GM12872 (cell line): Measurements from ENCODE around the gene FZD10.

Experiments
- TF ChIP-seq, protein P1 (sequence below): IDR thresholded peaks from 3 replicates; pipeline ENCODE4 v1.5.1; 2011; ENCODE audit warnings: low read depth, mild to moderate bottlenecking, low read length, moderate library complexity; ENCODE audit not compliant: insufficient read depth

FZD10 gene

DNA sequence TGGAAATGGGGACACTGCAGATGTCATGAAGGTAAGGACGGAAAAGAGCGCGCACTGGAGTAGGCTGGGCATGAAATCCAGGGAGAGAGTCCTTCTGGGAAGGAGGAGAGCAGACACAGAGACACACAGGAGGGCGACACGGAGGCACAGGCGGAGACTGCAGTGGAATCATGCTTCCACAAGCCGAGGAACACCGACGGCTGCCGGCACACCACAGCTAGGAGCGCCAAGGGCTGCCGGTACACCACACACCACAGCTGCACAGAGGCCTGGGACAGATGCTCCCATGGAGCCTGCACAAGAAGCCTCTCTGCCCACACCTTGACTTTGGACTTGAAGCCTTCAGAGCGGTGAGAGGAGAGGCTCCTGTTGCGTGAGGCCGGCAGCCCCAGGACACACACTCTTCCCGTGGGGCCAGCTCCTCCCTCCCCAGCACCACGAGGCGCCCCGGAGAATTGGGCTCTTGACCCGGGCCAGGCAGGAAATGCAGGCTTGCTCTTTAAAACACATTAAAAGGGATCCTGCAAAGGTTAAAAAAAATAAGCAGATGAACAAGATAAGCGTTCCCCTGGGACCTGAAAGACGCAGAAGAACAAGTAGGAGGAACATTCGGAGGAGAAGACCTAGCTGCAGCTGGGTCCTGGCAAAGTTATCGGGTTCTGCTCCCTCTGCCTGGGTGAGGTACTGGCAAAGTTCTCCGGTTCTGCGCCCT lies 28.3 kb upstream of the FZD10 start:
- TF ChIP-seq, protein P1, sequence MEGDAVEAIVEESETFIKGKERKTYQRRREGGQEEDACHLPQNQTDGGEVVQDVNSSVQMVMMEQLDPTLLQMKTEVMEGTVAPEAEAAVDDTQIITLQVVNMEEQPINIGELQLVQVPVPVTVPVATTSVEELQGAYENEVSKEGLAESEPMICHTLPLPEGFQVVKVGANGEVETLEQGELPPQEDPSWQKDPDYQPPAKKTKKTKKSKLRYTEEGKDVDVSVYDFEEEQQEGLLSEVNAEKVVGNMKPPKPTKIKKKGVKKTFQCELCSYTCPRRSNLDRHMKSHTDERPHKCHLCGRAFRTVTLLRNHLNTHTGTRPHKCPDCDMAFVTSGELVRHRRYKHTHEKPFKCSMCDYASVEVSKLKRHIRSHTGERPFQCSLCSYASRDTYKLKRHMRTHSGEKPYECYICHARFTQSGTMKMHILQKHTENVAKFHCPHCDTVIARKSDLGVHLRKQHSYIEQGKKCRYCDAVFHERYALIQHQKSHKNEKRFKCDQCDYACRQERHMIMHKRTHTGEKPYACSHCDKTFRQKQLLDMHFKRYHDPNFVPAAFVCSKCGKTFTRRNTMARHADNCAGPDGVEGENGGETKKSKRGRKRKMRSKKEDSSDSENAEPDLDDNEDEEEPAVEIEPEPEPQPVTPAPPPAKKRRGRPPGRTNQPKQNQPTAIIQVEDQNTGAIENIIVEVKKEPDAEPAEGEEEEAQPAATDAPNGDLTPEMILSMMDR, result no peak

DNA sequence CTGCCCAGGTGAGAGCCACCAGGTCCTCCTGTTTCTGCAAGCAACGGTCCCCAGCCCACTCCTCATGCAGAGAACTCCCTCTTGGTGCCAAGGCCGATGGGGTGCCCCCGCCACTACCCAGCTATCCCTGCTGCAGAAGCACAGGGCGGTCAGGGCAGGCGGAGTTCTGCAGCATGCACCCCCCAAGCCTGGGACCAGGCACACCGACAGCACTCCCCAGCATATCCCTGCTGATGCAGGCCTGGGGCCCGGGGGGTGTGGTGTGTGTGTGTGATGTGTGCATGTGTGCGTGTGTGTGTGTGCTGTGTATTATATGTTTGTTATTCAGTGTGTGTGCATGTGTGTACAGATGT lies 27.7 kb upstream of the FZD10 start:
- TF ChIP-seq, protein P1, result no peak

DNA sequence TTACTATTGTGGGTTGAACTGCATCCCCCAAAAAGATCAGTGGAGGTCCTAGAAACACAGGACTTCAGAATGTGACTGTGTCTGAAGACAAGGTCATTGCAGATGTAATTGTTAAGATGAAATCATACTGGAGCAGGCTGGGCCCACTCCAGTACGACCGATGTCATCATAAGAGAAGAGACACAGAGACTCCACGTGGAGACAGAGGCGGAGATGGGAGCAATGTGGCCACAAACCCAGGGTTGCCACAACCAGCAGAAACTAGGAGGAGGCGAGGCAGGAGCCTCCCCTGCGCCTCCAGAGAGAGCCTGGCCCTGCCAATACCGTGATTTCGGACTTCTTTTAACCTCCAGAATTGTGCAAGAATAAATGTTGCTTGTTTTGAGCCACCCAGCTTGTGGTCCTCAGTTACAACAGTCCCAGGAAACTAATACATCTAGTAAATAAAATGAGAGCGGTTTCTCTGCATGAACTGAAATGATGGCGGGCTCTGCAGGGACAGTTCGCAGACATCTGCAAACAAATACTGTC lies 25.7 kb upstream of the FZD10 start:
- TF ChIP-seq, protein P1, result no peak

DNA sequence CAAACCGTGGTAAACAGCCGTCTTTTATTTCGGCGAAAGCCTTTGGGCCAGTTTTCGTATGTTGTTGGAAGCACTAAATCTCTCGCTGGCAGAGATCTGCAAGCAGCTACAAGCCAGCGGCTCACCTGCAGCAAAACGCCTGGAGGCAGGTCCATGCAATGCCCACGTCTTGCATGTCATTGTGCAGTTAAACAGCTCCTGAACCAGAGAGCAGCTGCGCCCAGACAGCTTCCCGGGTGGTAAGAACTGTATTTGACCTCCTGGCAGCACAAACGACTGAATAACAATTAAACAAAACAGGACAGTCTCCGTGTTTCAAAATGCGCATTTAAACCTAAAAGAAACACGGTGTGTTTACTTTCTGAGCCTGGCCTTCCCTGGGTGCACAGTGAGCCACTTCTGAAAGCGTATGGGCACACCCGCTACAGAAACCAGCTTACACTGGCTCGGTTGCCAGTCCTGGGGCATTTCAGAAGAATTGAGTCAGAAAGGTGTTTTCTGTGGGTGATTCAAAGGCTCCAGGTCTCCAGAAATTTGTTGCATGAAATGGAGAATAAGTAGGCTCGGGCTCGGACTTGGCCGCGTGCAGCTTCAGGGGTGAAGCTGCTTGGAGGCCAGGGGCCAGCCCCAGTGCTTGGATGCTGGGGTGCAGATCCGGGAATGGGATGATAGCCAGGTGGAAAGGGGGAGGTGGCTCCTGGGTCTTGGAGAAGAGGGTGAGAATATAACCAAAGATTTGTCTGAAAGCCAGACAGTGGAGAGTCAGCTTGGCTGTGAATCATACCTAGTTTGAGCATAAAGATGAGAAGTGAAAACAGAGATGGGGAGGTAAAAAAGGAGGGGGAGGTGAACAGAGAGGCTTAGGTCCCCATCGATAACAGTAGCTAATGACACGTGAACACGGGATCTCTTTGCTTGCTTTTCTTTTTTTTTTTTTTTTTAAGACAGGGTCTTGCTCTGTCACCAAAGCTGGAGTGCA lies 24.9 kb upstream of the FZD10 start:
- TF ChIP-seq, protein P1, result no peak

DNA sequence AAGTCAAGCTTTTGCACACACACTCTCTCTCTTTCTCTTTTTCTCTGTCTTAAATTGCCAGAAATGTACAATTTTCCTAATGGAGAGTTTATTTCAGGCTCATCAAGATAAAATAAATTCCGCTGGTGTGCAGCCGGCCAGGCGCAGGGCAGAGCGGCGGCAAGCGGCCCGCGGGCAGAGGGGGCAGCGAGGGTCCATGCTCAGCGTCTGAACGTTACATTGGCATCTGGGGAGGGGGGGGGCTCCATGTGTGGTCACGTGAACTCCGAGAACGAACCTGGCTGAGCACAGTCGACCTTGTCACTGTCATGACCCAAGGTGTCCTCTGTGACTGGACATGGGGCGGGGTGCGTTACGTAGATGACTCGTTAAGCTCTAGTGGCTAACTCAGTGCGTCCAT lies 23.8 kb upstream of the FZD10 start:
- TF ChIP-seq, protein P1, result no peak

DNA sequence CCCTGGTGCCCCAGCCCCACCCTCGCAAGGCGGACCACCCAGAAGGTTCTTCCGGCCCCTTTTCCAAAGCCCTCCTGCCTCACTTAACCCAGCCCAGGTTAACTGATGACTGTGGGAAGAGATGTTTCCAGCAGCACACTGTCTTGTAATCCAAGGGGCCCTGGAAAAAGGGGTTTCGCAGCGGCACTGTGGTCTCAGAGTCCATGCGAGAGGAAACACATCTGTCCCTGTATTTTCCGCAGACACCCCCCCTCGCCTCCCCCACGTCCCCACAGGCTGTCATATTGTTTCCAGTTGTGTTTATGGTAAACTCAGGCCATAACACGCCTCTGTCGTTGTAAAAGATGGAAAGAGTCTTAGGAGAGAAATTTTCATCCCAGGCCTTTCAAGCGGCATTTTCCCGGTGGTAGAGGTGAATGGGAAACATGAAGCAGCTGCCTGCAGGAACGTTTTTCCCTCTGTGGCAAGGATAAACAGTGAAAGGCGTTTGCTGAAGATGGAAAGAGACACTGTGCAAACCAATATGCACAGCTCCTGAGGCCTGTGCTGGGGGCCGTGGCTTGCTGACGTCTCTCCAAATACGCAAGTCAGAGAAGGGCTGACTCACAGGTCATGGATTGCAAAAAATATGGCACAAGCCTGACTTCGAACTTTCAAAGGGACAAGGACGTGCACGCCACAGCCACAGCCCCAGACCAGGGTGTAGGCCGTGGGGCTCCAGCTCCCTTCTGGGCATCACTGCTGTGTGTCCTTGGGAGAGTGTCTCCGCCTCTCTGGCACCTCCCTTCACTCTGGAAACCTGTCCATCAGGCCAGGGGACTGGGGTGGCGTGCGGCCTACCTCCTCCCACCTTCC lies 22.5 kb upstream of the FZD10 start:
- TF ChIP-seq, protein P1, result no peak
